ENCODE results near the gene NHERF1. TPM values are rescaled to one million over a fixed set of nuclear protein-coding genes. Genes with fewer than 3 reads are reported as not detected.

NHERF1 gene
- total RNA-seq, 1 experiment from 2014 or later, result 90.8 TPM

GRCh38 chr17:74729866-74730265, 18.6 kb upstream of the NHERF1 start:
- BruUV-seq (replicated peaks), result no TSS peak
- no peaks in the 10 kb centered on the region for H3K4me1 ChIP-seq (ENCODE audit: control insufficient read depth, insufficient read depth, low read length)
- in situ Hi-C loops (cut with HindIII; ENCODE audit: low pct_unique_long_range_greater_than_20kb, low sequenced_read_pairs) (no loop called here), intact Hi-C loops (cut with micrococcal nuclease; ENCODE audit: unreplicated experiment) (no loop called here)
- H3K9me3 ChIP-seq (ENCODE audit: control insufficient read depth, insufficient read depth, low read depth, low read length), result no peaks in the 10 kb centered on the region
- POLR2A ChIA-PET, result no interaction called here
- ATAC-seq, result no peak
- CTCF ChIA-PET, result no interaction called here
- TF ChIP-seq SIN3A (IDR thresholded peaks at IDR 0.05; ENCODE audit: borderline replicate concordance, insufficient read depth, low read depth, low read length), result no peak
- TF ChIP-seq TCF7L2 (IDR thresholded peaks at IDR 0.05; ENCODE audit: low read depth, low read length), result no peak
- no peak for TF ChIP-seq REST (IDR thresholded peaks at IDR 0.05; ENCODE audit: insufficient read depth in 1 of 2, low read depth in 2 of 2, low read length in 1 of 2)
- no peak for TF ChIP-seq POLR2AphosphoS5 (IDR thresholded peaks at IDR 0.05; ENCODE audit: low read depth, low read length)
- no peak for TF ChIP-seq CTCF (IDR thresholded peaks at IDR 0.05)
- H3K4me3 ChIP-seq (ENCODE audit: low read depth in 2 of 2, low read length in 2 of 2), result no peak overlapping the region
- H3K36me3 ChIP-seq (ENCODE audit: control insufficient read depth, insufficient read depth, low read length), result no peaks in the 10 kb centered on the region
- no peak for DNase-seq (ENCODE audit: low read depth, low spot score)
- H3K27ac ChIP-seq (ENCODE audit: low read length), result no peak overlapping the region
- no peaks in the 10 kb centered on the region for H3K27me3 ChIP-seq (ENCODE audit: control insufficient read depth, insufficient read depth, low read length)

- no peaks in the 10 kb centered on the region for H3K4me1 ChIP-seq (ENCODE audit: control insufficient read depth, insufficient read depth, low read length)
- POLR2A ChIA-PET, result no interaction called here
- in situ Hi-C loops (cut with HindIII; ENCODE audit: low pct_unique_long_range_greater_than_20kb, low sequenced_read_pairs), result no loop called here
- no TSS peak for BruUV-seq (replicated peaks)
- TF ChIP-seq POLR2AphosphoS5 (IDR thresholded peaks at IDR 0.05; ENCODE audit: low read depth, low read length) (no peak), CTCF (IDR thresholded peaks at IDR 0.05) (no peak), TCF7L2 (IDR thresholded peaks at IDR 0.05; ENCODE audit: low read depth, low read length) (no peak)
- H3K4me3 ChIP-seq (ENCODE audit: low read depth in 2 of 2, low read length in 2 of 2), result no peak overlapping the region
- CTCF ChIA-PET, result no interaction called here
- no peaks in the 10 kb centered on the region for H3K9me3 ChIP-seq (ENCODE audit: control insufficient read depth, insufficient read depth, low read depth, low read length)
- H3K27ac ChIP-seq (ENCODE audit: low read length), result no peak overlapping the region
- no peak for ATAC-seq
- intact Hi-C loops (cut with micrococcal nuclease; ENCODE audit: unreplicated experiment), result no loop called here
- DNase-seq (ENCODE audit: low read depth, low spot score), result no peak
- no peaks in the 10 kb centered on the region for H3K27me3 ChIP-seq (ENCODE audit: control insufficient read depth, insufficient read depth, low read length)
- H3K36me3 ChIP-seq (ENCODE audit: control insufficient read depth, insufficient read depth, low read length), result no peaks in the 10 kb centered on the region
Observed at GRCh38 chr17:74730491-74731346, 17.7 kb upstream of the NHERF1 start.
